Activated naive CD4-positive, alpha-beta T cell treated with Interleukin-2 at 50 U/mL for 16 hours (primary cell): ENCODE data around the gene CCDC89.

ENCODE experiments used
- DNase-seq: peaks from one replicate; pipeline ENCODE4 v3.0.0-alpha.2; 2020

The CCDC89 gene

DNA sequence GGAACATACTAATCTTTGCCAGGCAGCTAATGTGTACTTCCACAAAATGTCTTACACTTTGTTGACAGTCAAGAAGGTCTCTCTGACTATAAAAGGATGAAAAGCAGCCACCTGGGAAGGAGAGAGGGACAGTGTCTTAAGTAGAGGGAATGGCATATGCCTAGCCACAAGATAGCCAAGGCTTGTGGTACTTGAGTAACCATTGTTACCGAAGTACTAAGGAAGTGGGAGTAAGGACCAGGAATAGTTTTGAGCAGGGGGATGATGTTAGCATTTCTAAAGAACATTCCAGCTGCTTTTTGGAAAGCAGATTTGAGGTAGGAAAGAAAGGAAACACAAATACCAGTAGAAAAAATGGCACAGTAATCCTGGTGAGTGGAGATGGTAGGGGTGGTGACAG is 34.9 kb downstream of the CCDC89 start:
- DNase-seq = no peak

- DNase-seq = peak; percentile 94
These were observed 38.2 kb downstream of the CCDC89 start, which contains the start of gene TMEM126A for GRCh38 chr11:85647604-85648299. TSS of gene TMEM126A (plus strand) at chr11:85647967. CDS start at chr11:85650256, 2,289 bp downstream.

DNA sequence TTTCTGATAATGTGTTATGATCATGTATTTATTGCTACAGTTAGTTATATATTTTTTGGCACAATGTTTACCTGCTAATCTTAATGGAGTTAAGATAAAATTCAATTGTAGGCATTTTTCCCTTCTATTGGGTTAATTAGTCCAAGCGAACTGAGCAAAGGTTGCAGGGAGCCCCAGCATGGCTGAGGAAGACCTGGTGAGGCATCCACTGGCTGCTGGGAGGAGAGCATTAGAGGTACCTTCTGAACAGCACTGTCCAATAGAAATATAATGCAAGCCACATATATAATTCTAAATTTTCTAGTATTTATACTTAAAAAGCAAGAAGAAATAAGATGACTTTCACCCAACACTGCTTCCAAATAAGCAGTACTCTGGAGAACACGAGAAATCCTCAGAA is 38.9 kb downstream of the CCDC89 start:
- DNase-seq = no peak

DNA sequence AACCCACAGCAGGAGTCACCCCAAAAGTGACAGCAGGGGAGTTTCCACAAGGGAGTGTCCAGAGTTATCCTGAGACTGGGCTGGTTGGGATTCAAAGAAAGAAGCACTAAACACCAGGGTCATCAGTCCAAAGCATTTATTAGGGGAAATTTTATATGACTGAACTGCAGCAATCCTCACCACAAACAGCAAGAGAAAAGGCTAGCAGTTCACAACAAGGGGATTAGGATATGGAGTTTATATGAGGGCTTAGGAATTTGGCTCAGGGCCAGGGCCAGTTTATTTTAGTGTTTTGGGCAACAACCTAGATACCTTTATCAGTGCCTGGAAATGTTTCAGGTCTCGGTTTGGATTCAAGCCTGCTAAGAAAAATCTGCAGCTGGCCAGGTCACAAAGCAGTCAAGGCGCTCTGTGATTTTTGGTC is 42.8 kb downstream of the CCDC89 start:
- DNase-seq = no peak

- DNase-seq = no peak
These were observed 51.2 kb downstream of the CCDC89 start for GRCh38 chr11:85634747-85635146.
